OCI-LY3 (cell line): Measurements from ENCODE around the gene SIRT2.
"Not testable (repeated sequence)": the region's sequence is repeated elsewhere in the genome, so short reads cannot be mapped to it uniquely, and the experiment has no call there.

ENCODE experiments used
- H2AFZ ChIP-seq: fragments of 200-600, 300-600 bp; shearing (Covaris generic); 2 replicates; pipeline ENCODE4 v1.6.0; 2014; ENCODE audit warnings: antibody characterized with exemption, low read depth, low read length
- H3K27ac ChIP-seq: fragments of 200-600, 300-600 bp; sonication (generic); 2 replicates; pipeline ENCODE4 v1.5.1; 2014; ENCODE audit warnings: mild to moderate bottlenecking, low read length, moderate library complexity, mixed read lengths
- H3K27me3 ChIP-seq: fragments of 200-600, 300-600 bp; sonication (generic); 2 replicates; pipeline ENCODE4 v1.6.1; 2014; ENCODE audit warnings: low read depth, low read length, mixed read lengths
- H3K36me3 ChIP-seq: fragments of 200-600, 300-600 bp; sonication (generic); replicated peaks from 2 replicates; pipeline ENCODE3; 2014; ENCODE audit warnings: low read depth, low read length, mixed read lengths
- H3K4me1 ChIP-seq: fragments of 300-600, 200-600 bp; sonication (generic); 2 replicates; pipeline ENCODE4 v1.6.1; 2014; ENCODE audit warnings: low read length, mixed read lengths
- H3K4me2 ChIP-seq: fragments of 200-600, 300-600 bp; sonication (generic); 2 replicates; pipeline ENCODE4 v1.6.1; 2014; ENCODE audit warnings: low read length, mixed read lengths
- H3K4me3 ChIP-seq: fragments of 300-600, 200-600 bp; sonication (generic); 2 replicates; pipeline ENCODE4 v1.5.1; 2014; ENCODE audit warnings: antibody characterized with exemption, mild to moderate bottlenecking, low read length, moderate library complexity
- H3K79me2 ChIP-seq: fragments of 300-600, 200-600 bp; shearing (Covaris generic); 2 replicates; pipeline ENCODE4 v1.6.1; 2014; ENCODE audit warnings: mild to moderate bottlenecking, low read length, mixed read lengths
- H3K9ac ChIP-seq: fragments of 300-600, 200-600 bp; shearing (Covaris generic); 2 replicates; pipeline ENCODE4 v1.6.0; 2014; ENCODE audit warnings: mild to moderate bottlenecking, low read length, moderate library complexity
- H3K9me3 ChIP-seq: fragments of 200-600, 300-600 bp; shearing (Covaris generic); 2 replicates; pipeline ENCODE4 v1.6.1; 2014; ENCODE audit warnings: low read length, mixed read lengths; ENCODE audit not compliant: insufficient read depth
- H4K20me1 ChIP-seq: fragments of 200-600, 300-600 bp; sonication (generic); 2 replicates; pipeline ENCODE4 v1.6.1; 2016; ENCODE audit warnings: low read length, mixed read lengths; ENCODE audit not compliant: insufficient read depth
- CTCF ChIP-seq: fragments of 200-600, 300-600 bp; sonication (generic); IDR thresholded peaks from 2 replicates; pipeline ENCODE4 v1.5.1; 2014; ENCODE audit warnings: antibody characterized with exemption, low read length, low read depth
- EZH2phosphoT487 ChIP-seq: fragments of 200-600 bp; shearing (Covaris generic); IDR thresholded peaks from 2 replicates; pipeline ENCODE4 v1.6.1; 2018; ENCODE audit warnings: antibody characterized with exemption, mixed run types, low read depth

SIRT2 gene

GRCh38 chr19:38856813-38857212 lies 42.6 kb downstream of the SIRT2 start:
- peaks cover 43% of the 10 kb centered on the region for H3K4me1 ChIP-seq
- peak overlapping the region; percentile 37 for H3K27ac ChIP-seq
- peaks cover 7% of the 10 kb centered on the region; the same call in 1 of the 2 replicates for H3K9me3 ChIP-seq
- no peak overlapping the region for H3K4me3 ChIP-seq
- no peaks in the 10 kb centered on the region for H3K27me3 ChIP-seq
- H3K4me2 ChIP-seq = peak overlapping the region; percentile 65
- H3K36me3 ChIP-seq = no peaks in the 10 kb centered on the region
- TF ChIP-seq CTCF (no peak), EZH2phosphoT487 (no peak)
- H3K79me2 ChIP-seq = peaks cover 12% of the 10 kb centered on the region; the same call in 1 of the 2 replicates
- H2AFZ ChIP-seq = no peak overlapping the region; the same call in 1 of the 2 replicates
- no peaks in the 10 kb centered on the region for H4K20me1 ChIP-seq
- H3K9ac ChIP-seq = no peak overlapping the region

GRCh38 chr19:38855751-38856150 lies 43.7 kb downstream of the SIRT2 start:
- H3K36me3 ChIP-seq, H3K9me3 ChIP-seq, H3K27me3 ChIP-seq, H2AFZ ChIP-seq, H3K4me3 ChIP-seq, H3K9ac ChIP-seq, H3K4me2 ChIP-seq, H3K27ac ChIP-seq, H4K20me1 ChIP-seq: not testable (repeated sequence)
- peaks cover 15% of the 10 kb centered on the region; the same call in 1 of the 2 replicates for H3K79me2 ChIP-seq
- peaks cover 48% of the 10 kb centered on the region for H3K4me1 ChIP-seq

- Histone ChIP-seq H3K79me2 (peaks cover 15% of the 10 kb centered on the region; the same call in 1 of the 2 replicates), H3K4me1 (peaks cover 41% of the 10 kb centered on the region)
- not testable (repeated sequence) for H3K4me2 ChIP-seq, H3K27ac ChIP-seq, H3K27me3 ChIP-seq, H3K9ac ChIP-seq, H3K9me3 ChIP-seq, H3K36me3 ChIP-seq, H3K4me3 ChIP-seq, H2AFZ ChIP-seq, H4K20me1 ChIP-seq
Measured at GRCh38 chr19:38854961-38855360, 44.5 kb downstream of the SIRT2 start.

GRCh38 chr19:38853214-38853613 lies 46.2 kb downstream of the SIRT2 start:
- TF ChIP-seq EZH2phosphoT487 (no peak), CTCF (no peak)
- H3K27me3 ChIP-seq = no peaks in the 10 kb centered on the region
- peak overlapping the region; percentile 60; the same call in 1 of the 2 replicates for H2AFZ ChIP-seq
- H3K4me2 ChIP-seq = peak overlapping the region; percentile 76
- peak overlapping the region; percentile 87 for H3K4me3 ChIP-seq
- peaks cover 25% of the 10 kb centered on the region for H3K79me2 ChIP-seq
- peak overlapping the region; percentile 92 for H3K9ac ChIP-seq
- H3K36me3 ChIP-seq = peaks cover 8% of the 10 kb centered on the region
- peak overlapping the region; percentile 80 for H3K27ac ChIP-seq
- peaks cover 7% of the 10 kb centered on the region; the same call in 1 of the 2 replicates for H3K9me3 ChIP-seq
- peaks cover 28% of the 10 kb centered on the region for H3K4me1 ChIP-seq
- H4K20me1 ChIP-seq = peaks cover 8% of the 10 kb centered on the region; the same call in 1 of the 2 replicates

- peak overlapping the region; percentile 76 for H3K4me2 ChIP-seq
- H3K79me2 ChIP-seq = peaks cover 33% of the 10 kb centered on the region
- H3K4me1 ChIP-seq = peaks cover 27% of the 10 kb centered on the region
- H2AFZ ChIP-seq = peak overlapping the region; percentile 60; the same call in 1 of the 2 replicates
- peaks cover 7% of the 10 kb centered on the region; the same call in 1 of the 2 replicates for H3K9me3 ChIP-seq
- H3K27ac ChIP-seq = peak overlapping the region; percentile 80
- peaks cover 15% of the 10 kb centered on the region for H4K20me1 ChIP-seq
- H3K4me3 ChIP-seq = peak overlapping the region; percentile 87
- peak overlapping the region; percentile 92 for H3K9ac ChIP-seq
- TF ChIP-seq EZH2phosphoT487 (no peak), CTCF (no peak)
- peaks cover 14% of the 10 kb centered on the region for H3K36me3 ChIP-seq
- H3K27me3 ChIP-seq = no peaks in the 10 kb centered on the region
Measured at GRCh38 chr19:38852231-38853044, 47.0 kb downstream of the SIRT2 start.
